H9 (cell line): ENCODE measurements around the gene TMPRSS6. TPM values are rescaled to one million over a fixed set of nuclear protein-coding genes. Genes with fewer than 3 reads are reported as not detected.

Experiments
- DNase-seq: peaks from one replicate; pipeline ENCODE4 v3.0.0-alpha.2; 2017
- H2AFZ ChIP-seq: one replicate; pipeline ENCODE4 v1.6.1; 2013; ENCODE audit warnings: mild to moderate bottlenecking, low read length, control low read depth, moderate library complexity
- H2AK5ac ChIP-seq: 2 replicates; pipeline ENCODE4 v1.6.1; 2013; ENCODE audit warnings: low read length, control low read depth, mixed read lengths; ENCODE audit not compliant: insufficient read length
- H2BK120ac ChIP-seq: one replicate; pipeline ENCODE4 v1.6.1; 2013; ENCODE audit warnings: low read depth, mild to moderate bottlenecking, low read length, control low read depth, inconsistent platforms; ENCODE audit not compliant: poor library complexity, severe bottlenecking
- H2BK12ac ChIP-seq: 2 replicates; pipeline ENCODE4 v1.6.1; 2013; ENCODE audit warnings: low read length, control low read depth, mixed read lengths, low read depth; ENCODE audit not compliant: insufficient read length
- H2BK15ac ChIP-seq: 2 replicates; pipeline ENCODE4 v1.6.1; 2013; ENCODE audit warnings: low read depth, low read length, control low read depth
- H2BK20ac ChIP-seq: one replicate; pipeline ENCODE4 v1.6.1; 2013; ENCODE audit warnings: low read depth, mild to moderate bottlenecking, low read length, control low read depth, inconsistent platforms; ENCODE audit not compliant: poor library complexity, severe bottlenecking
- H2BK5ac ChIP-seq: 2 replicates; pipeline ENCODE4 v1.6.1; 2013; ENCODE audit warnings: low read length, control low read depth, mixed read lengths; ENCODE audit not compliant: insufficient read length
- H3K14ac ChIP-seq: 2 replicates; pipeline ENCODE4 v1.6.1; 2013; ENCODE audit warnings: low read length, control low read depth; ENCODE audit not compliant: insufficient read depth
- H3K18ac ChIP-seq: 2 replicates; pipeline ENCODE4 v1.6.1; 2013; ENCODE audit warnings: low read depth, mild to moderate bottlenecking, mixed read lengths, low read length, control low read depth; ENCODE audit not compliant: insufficient read length
- H3K23ac ChIP-seq: 2 replicates; pipeline ENCODE4 v1.6.1; 2013; ENCODE audit warnings: low read length, control low read depth, mixed read lengths, low read depth; ENCODE audit not compliant: insufficient read length
- H3K23me2 ChIP-seq: 2 replicates; pipeline ENCODE4 v1.6.1; 2013; ENCODE audit warnings: low read depth, mild to moderate bottlenecking, mixed read lengths, low read length, control low read depth; ENCODE audit not compliant: insufficient read length, poor library complexity, severe bottlenecking
- H3K27ac ChIP-seq: 2 replicates; pipeline ENCODE4 v1.5.1; 2013; ENCODE audit warnings: low read length, control low read depth, mixed read lengths, low read depth; ENCODE audit not compliant: insufficient read length
- H3K27me3 ChIP-seq: 2 replicates; pipeline ENCODE4 v1.6.1; 2013; ENCODE audit warnings: low read length, control low read depth, inconsistent platforms; ENCODE audit not compliant: insufficient read depth
- H3K4ac ChIP-seq: 2 replicates; pipeline ENCODE4 v1.6.1; 2013; ENCODE audit warnings: low read depth, mild to moderate bottlenecking, control low read depth, inconsistent platforms, low read length, moderate library complexity
- H3K4me1 ChIP-seq: 2 replicates; pipeline ENCODE4 v1.6.1; 2013; ENCODE audit warnings: low read length, control low read depth, inconsistent platforms; ENCODE audit not compliant: insufficient read depth
- H3K4me2 ChIP-seq: 2 replicates; pipeline ENCODE4 v1.6.1; 2013; ENCODE audit warnings: low read length, control low read depth, mixed read lengths; ENCODE audit not compliant: insufficient read length, insufficient read depth
- H3K56ac ChIP-seq: 2 replicates; pipeline ENCODE4 v1.6.1; 2013; ENCODE audit warnings: low read depth, mild to moderate bottlenecking, mixed read lengths, low read length, control low read depth; ENCODE audit not compliant: insufficient read length
- H3K79me1 ChIP-seq: 2 replicates; pipeline ENCODE4 v1.6.1; 2013; ENCODE audit warnings: low read depth, mild to moderate bottlenecking, moderate library complexity, low read length, control low read depth, inconsistent platforms; ENCODE audit not compliant: insufficient read depth, poor library complexity, severe bottlenecking
- H3K79me2 ChIP-seq: 2 replicates; pipeline ENCODE4 v1.6.1; 2013; ENCODE audit warnings: low read length, control low read depth, inconsistent platforms; ENCODE audit not compliant: insufficient read depth
- H3K9ac ChIP-seq: 2 replicates; pipeline ENCODE4 v1.6.1; 2013; ENCODE audit warnings: low read length, control low read depth, mixed read lengths; ENCODE audit not compliant: insufficient read length; ENCODE audit errors: extremely low read depth
- H3K9me3 ChIP-seq: one replicate; pipeline ENCODE4 v1.6.1; 2013; ENCODE audit warnings: low read depth, low read length, inconsistent platforms; ENCODE audit not compliant: control insufficient read depth
- H3T11ph ChIP-seq: one replicate; pipeline ENCODE4 v1.6.1; 2013; ENCODE audit warnings: mild to moderate bottlenecking, low read length, control low read depth, inconsistent platforms
- H4K20me1 ChIP-seq: one replicate; pipeline ENCODE4 v1.6.1; 2013; ENCODE audit not compliant: control insufficient read depth, insufficient read length, insufficient read depth
- H4K5ac ChIP-seq: 2 replicates; pipeline ENCODE4 v1.6.1; 2013; ENCODE audit warnings: low read depth, mild to moderate bottlenecking, mixed read lengths, low read length, control low read depth; ENCODE audit not compliant: insufficient read length
- H4K8ac ChIP-seq: replicated peaks from 2 replicates; pipeline ENCODE4 v1.6.1; 2013; ENCODE audit warnings: low read length, control low read depth, mixed read lengths, low read depth; ENCODE audit not compliant: insufficient read length
- H4K91ac ChIP-seq: 2 replicates; pipeline ENCODE4 v1.6.1; 2013; ENCODE audit warnings: low read depth, mild to moderate bottlenecking, moderate library complexity, mixed read lengths, low read length, control low read depth; ENCODE audit not compliant: insufficient read length
- H3K27ac Mint-ChIP-seq, 3 experiments: 2 replicates in 2 of 3; 3 replicates in 1 of 3; pipeline ENCODE4 v1.8.0; 2020 to 2021; ENCODE audit warnings: mixed read lengths in 3 of 3, mild to moderate bottlenecking in 1 of 3, moderate library complexity in 1 of 3
- H3K27me3 Mint-ChIP-seq: 2 replicates; pipeline ENCODE4 v1.8.0; 2021; ENCODE audit warnings: low read depth, mild to moderate bottlenecking, moderate library complexity, mixed read lengths
- H3K36me3 Mint-ChIP-seq, 3 experiments: 2 replicates in 2 of 3; 3 replicates in 1 of 3; pipeline ENCODE4 v1.8.0; 2020 to 2021; ENCODE audit warnings: low read depth in 3 of 3, mixed read lengths in 3 of 3; ENCODE audit not compliant: insufficient read depth in 1 of 3
- H3K4me1 Mint-ChIP-seq, 2 experiments: 2 replicates each; pipeline ENCODE4 v1.8.0; 2020; ENCODE audit warnings: mixed read lengths in 2 of 2
- H3K4me3 Mint-ChIP-seq, 2 experiments: 2 replicates in 1 of 2; 3 replicates in 1 of 2; pipeline ENCODE4 v1.8.0; 2020 to 2021; ENCODE audit warnings: mild to moderate bottlenecking in 2 of 2, mixed read lengths in 2 of 2, moderate library complexity in 1 of 2
- H3K9me3 Mint-ChIP-seq, 2 experiments: 2 replicates in 1 of 2; 3 replicates in 1 of 2; pipeline ENCODE4 v1.8.0; 2020; ENCODE audit warnings: mild to moderate bottlenecking in 2 of 2, mixed read lengths in 2 of 2, moderate library complexity in 1 of 2
- CTCF ChIP-seq: fragments of 200-600 bp; sonication (generic); conservative IDR thresholded peaks from 3 replicates; pipeline ENCODE4 v1.8.0; 2021; ENCODE audit warnings: antibody characterized with exemption, mild to moderate bottlenecking
- WGBS: extraction: QIAGEN DNeasy Blood & Tissue Kit; methylation state at CpG from one replicate; pipeline ENCODE4 v1.1.7; 2013; ENCODE audit warnings: missing lambda C conversion rate, low lambda C conversion rate, mixed read lengths; ENCODE audit not compliant: insufficient read length; ENCODE audit errors: extremely low coverage; 5-methylcytosine and 5-hydroxymethylcytosine counted together
- total RNA-seq: library from RNA; stranded (reverse); gene quantifications from 2 replicates; pipeline ENCODE4 v1.2.1, GENCODE V29; 2021

Gene TMPRSS6
- total RNA-seq, 1 experiment from 2014 or later: not detected

DNA sequence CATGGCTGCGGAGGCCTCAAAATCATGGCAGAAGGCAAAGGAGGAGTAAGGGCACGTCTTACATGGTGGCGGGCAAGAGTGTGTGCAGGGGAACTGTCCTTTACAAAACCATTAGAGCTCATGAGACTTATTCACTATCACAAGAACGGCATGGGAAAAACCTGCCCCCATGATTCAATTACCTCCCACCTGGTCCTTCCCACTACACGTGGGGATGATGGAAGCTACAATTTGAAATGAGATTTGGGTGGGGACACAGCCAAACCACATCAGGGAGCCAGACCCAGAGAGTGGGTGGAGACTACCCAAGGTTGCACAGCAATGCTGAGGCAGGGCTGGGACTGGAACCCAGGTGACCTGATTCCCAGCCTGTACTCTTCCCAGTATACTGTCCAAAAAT lies 8.6 kb upstream of the TMPRSS6 start:
- Histone ChIP-seq H4K91ac (no peak overlapping the region), H3K23me2 (no peaks in the 10 kb centered on the region), H4K5ac (no peak overlapping the region), H3K79me2 (no peaks in the 10 kb centered on the region), H4K8ac (no peak overlapping the region), H3K4me1 (peaks cover 5% of the 10 kb centered on the region; the same call in 1 of the 2 replicates), H2AK5ac (no peak overlapping the region), H3K4me2 (no peak overlapping the region), H3K56ac (no peak overlapping the region), H3K27ac (no peak overlapping the region), H3K4ac (no peak overlapping the region), H3K9ac (no peak overlapping the region), H2BK12ac (no peak overlapping the region), H2AFZ (no peak overlapping the region), H3K23ac (no peak overlapping the region), H2BK5ac (no peak overlapping the region), H3K79me1 (no peaks in the 10 kb centered on the region), H3K27me3 (no peaks in the 10 kb centered on the region), H3K14ac (no peak overlapping the region), H4K20me1 (no peaks in the 10 kb centered on the region), H2BK120ac (no peak overlapping the region), H3T11ph (no peak overlapping the region), H2BK15ac (no peak overlapping the region), H3K9me3 (no peaks in the 10 kb centered on the region), H2BK20ac (no peak overlapping the region), H3K18ac (no peak overlapping the region)
- Mint-ChIP-seq H3K27ac (no peak overlapping the region; a peak in 1 of 7 replicates), H3K36me3 (no peaks in the 10 kb centered on the region), H3K4me3 (no peak overlapping the region), H3K4me1 (peaks cover 26 to 29% of the 10 kb centered on the region in 2 experiments), H3K27me3 (peaks cover 35% of the 10 kb centered on the region), H3K9me3 (no peaks in the 10 kb centered on the region)
- DNase-seq: no peak
- TF ChIP-seq CTCF: no peak
- WGBS: no CpG with 5 or more reads among the region's 5 CpGs
